Dermis microvascular lymphatic vessel endothelial cell (primary cell): Measurements from ENCODE around the gene SPC24. TPM values are rescaled to one million over a fixed set of nuclear protein-coding genes. Genes with fewer than 3 reads are reported as not detected.
"Not testable (repeated sequence)": the region's sequence is repeated elsewhere in the genome, so short reads cannot be mapped to it uniquely, and the experiment has no call there.

Source experiments
- DNase-seq, 2 donors: peaks; one replicate each; pipeline versions ENCODE4 v3.0.0 to v3.0.0-alpha.2; 2010; ENCODE audit warnings: low read depth in 2 of 2
- total RNA-seq: library from RNA; depleted of rRNA; stranded (reverse); fragments of >200 nt; gene quantifications from 2 replicates; pipeline ENCODE4 v1.2.1, GENCODE V29; 2014

Gene SPC24
- total RNA-seq, 1 donor from 2014 or later, result 80.0 TPM

- DNase-seq, result no peak
Observed at GRCh38 chr19:11192957-11193939, 37.7 kb upstream of the SPC24 start.

DNA sequence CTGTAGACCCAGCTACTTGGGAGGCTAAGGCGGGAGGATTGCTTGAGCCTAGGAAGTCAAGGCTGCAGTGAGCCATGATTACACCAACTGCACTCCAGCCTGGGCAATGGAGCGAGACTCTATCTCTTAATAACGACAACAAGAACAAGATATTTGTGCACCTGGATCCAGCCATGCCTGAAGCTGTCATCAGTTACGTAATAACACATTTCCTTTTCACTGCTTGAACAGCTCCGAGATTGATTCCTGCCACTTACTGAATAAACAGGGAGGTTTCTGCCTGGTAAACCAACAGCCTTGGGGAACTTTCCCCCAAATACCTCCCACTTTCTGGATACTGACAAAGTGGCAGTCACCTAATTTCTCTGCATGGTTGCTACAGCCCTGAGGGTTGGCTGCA is 36.4 kb upstream of the SPC24 start:
- no peak for DNase-seq

DNA sequence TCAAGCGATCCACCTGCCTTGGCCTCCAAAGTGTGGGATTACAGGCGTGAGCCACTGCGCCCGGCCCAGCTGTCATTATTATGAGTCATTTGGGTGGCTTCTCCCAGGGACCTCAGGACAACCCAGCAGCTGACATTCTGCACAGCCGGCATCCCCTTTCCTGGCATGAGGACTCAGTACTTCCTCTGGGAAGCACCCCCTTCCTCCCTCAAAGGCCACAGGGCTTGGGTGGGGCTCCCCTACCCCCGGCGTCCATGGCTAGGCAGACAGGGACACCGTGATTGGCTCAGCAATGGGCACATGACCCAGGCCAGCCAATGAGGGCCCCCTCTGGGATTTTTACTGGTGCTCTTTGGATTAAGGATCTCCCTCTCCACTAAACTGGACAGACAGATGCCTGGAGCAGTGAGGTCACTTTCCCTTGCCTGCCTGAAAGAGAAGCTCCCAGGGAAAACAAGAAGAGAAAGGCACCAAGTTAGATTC is 35.7 kb upstream of the SPC24 start:
- peak; percentile 57 to 78 for DNase-seq

- no peak for DNase-seq
Observed at GRCh38 chr19:11190501-11190900, 34.9 kb upstream of the SPC24 start.

DNA sequence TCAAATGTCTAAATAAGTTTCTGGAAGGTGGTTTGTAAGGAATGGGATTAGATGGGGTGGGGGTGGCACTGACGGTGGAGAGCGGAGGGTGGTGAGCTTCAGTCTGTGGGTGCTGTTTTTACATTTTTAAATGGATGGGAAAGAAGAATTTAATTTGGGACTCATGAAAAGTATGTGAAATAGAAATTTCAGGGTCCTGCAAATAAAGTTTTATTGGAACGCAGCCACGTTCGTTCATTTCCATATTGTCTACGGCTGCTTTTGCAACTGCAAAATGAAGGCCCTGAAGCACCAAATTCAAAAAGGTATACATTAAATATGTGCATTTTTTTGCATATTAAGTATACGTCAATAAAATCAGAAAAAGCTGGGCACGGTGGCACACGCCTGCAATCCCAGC is 31.9 kb upstream of the SPC24 start:
- DNase-seq, result no peak

DNA sequence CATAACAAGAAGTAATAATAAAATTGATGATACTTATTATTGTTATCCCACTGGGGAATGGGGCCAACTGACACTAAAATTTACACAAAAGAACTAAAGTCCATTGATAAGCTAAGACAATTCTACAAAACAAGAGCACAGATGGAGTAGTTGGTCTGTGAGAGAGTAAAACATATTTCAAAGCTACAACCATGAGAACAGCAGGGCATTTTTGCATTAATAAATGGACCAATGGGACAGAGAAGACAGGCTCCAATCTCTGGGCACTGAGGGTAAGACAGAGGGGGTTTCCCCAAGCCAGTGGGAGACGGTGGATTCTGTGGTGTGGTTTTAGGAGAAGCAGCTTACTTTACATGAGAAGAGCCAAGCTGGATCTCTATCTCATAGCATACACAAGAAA is 27.4 kb upstream of the SPC24 start:
- no peak for DNase-seq

- no peak for DNase-seq
Observed at GRCh38 chr19:11181488-11181887, 25.9 kb upstream of the SPC24 start.

DNA sequence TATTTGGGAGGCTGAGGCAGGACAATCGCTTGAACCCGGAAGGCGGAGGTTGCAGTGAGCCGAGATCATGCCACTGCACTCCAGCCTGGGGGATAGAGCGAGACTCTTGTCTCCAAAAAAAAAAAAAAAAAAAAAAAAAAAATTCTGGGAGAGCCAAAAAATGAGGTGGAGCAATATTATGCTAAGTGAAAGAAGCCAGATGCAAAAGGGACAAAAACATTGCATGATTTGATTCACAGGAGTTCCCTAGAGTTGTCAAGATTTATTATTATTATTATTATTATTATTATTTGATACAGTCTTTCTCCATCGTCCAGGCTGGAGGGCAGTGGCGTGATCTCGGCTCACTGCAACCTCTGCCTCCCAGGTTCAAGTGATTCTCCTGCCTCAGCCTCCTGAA is 25.4 kb upstream of the SPC24 start:
- not testable (repeated sequence) for DNase-seq

GRCh38 chr19:11180346-11180745 is 24.8 kb upstream of the SPC24 start:
- DNase-seq, result no peak

DNA sequence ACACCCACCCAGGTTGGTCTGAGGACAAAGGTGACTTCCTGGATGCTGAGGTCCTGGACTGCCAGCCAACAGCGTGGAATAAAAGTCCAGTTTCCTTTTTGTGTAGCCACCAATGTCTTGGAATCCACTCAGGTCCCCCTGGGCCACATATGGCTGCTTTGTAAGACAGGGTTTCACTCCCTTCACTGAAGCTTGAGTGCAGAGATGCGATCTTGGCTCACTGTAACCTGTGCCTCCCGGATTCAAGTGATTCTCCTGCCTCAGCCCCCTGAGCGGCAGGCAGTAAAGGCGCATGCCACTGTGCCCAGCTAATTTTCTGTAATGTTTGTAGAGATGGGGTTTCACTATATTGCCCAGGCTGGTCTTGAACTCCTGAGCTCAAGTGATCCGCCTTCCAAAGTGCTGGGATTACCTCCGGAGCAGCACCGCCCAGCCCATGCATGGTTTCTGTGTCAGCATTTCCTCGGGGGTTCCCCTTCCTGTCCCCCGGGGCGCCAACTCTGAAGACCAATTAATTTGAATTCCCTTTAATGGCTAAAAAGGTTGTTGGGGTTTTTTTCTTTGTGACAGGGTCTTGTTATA is 24.2 kb upstream of the SPC24 start:
- peak in 1 of 2 donors; percentile 48 for DNase-seq

DNA sequence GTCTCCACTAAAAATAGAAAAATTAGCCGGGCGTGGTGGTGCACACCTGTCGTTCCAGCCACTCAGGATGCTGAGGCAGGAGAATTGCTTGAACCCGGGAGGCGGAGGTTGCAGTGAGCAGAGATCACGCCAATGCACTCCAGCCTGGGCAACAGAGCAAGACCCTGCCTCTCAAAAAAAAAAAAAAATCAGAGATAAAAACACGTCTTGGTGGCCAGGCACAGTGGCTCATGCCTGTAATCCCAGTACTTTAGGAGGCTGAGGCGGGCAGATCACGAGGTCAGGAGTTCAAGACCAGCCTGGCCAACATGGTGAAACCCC is 23.5 kb upstream of the SPC24 start:
- not testable (repeated sequence) for DNase-seq

GRCh38 chr19:11177592-11177991 is 22.0 kb upstream of the SPC24 start:
- no peak for DNase-seq

DNA sequence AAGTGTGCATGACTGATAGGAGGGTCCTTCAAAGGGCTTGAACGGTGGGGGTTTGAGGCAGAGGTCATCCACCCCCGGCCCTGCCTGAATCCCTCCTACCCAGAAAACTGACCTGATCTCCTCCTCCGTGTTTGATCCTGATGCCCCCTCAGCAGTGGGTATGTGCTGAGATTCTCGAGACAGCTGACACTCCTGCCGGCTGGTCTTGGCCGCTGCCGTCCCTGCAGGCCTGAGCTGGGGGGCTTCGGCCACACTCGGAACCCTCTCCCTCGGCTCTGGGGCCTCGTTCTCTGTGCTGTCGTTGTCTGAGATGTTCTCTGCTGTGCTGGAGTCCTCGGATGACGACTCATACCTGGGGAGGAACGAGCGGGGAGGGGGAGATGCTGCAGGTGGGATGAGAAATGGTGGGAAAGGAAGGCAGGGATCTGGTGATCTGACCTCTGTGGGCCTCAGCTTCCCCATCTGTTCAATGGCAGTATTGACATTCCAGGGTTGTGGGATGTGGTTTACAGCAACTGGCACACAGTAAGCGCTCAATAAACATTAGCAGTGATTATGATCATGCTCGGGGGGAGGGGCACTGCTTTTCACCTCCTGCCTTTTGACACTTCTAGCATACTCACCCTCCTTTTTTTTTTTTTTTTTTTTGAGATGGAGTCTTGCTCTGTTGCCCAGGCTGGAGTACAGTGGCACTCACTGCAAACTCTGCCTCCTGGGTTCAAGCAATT is 21.0 kb upstream of the SPC24 start:
- DNase-seq, result no peak

GRCh38 chr19:11175920-11176319 is 20.3 kb upstream of the SPC24 start:
- no peak for DNase-seq

GRCh38 chr19:11174336-11174735 is 18.8 kb upstream of the SPC24 start:
- no peak for DNase-seq

DNA sequence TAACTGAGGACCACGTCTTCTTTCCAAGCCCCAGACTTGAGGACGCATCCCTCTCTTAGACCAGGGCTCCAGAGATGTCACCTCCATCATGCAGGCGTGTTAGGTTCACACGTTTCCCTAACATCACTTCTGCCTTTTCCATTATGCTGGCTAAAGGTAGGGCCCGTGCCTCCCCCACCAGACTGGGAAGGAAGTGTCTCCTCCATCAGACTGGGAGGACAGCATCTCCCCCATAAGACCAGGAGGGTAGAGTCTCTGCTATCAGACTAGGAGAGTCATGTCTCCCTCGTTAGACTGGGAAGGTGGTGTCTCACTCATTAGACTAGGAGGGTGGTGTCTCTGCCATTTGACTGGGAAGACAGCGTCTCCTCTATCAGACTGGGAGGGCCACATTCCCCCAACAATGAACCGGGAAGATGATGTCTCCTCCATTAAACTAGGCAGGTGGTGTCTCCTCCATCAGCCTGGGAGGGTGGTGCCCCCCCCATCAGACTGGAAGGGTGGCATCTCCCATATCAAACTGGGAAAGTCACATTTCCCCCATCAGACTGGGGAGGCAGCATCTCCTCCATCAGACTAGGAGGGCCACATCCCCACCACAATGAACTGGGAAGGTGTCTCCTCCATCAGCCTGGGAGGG is 18.1 kb upstream of the SPC24 start:
- no peak for DNase-seq

DNA sequence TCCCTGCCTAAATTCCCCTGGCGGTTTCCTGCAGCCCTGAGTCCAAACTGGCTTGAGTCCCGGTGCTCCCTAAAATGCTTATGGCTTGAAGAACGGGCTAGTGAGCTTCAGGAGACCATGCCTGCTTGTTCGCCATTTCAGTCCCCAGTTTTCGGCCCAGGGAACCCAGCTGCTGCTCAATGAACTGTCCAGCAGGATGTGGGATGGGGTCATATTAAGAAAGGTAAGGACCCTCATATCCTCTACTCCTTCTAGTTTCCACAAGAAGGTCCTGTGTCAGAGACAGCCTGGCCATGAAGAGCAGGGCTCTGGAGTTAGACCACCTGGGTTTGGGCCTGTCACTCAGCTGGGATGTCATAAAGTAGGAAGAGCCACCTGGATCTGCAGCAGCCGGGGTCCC is 17.0 kb upstream of the SPC24 start:
- no peak for DNase-seq

GRCh38 chr19:11171144-11171543 is 15.6 kb upstream of the SPC24 start:
- no peak for DNase-seq

DNA sequence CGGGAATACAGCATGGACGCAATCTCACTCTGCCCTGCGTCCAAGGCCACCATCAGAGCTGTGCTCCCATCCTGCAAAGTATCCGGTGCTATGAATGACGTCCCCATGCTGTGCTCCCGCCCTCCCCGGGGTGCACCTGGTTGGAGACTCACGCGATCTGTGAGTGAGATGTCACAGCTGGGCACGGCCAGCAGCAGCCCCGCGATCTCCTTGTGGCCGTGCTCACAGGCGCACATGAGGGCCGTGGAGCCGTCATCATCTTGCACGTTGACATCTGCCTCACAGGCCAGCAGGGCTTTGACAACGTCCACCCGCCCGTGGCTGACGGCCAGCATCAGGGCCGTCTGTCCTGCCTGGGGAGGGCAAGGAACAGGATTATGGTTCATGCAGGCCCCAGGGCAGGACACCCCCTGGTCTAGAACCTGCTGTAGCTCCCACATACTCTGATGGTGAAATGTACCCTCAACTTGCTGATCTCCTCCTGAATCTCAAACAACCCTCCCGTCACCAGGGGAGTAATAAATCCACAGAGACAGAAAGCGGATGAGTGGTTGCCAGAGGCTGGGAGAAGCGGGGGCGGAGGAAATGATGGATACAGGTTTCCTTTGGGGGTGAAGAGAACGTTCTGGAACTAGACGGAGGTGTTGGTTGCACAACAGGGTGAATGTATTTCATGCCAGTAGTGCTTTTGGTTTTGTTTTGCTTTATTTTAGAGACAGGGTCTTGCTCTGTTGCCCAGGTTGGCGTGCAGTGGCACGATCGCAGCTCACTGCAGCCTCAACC is 14.5 kb upstream of the SPC24 start:
- DNase-seq, result peak; percentile 48 to 79

DNA sequence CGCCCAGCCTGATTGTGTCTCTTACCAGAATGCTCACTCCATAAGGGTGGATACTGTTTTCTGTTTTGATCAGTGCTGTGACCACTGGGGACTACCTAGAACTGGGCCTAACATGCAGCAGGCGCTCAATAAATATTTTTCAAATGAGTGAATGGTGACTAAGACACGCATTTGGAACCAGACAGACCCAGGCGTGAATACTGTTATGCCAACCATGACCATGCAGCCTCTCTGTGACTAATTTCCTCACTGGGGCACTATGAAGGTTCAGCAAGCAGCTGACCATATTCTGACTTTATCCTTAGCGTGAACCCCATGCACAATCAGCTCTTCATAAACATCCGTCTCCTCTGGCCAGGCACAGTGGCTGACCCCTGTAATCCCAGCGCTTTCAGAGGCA is 13.0 kb upstream of the SPC24 start:
- DNase-seq, result peak; percentile 89 to 99
